HG03565 (cell line): ENCODE results near the gene CCSER2.
A peak's percentile ranks its signal among the peaks of the same experiment; 100 is the strongest.
"Not testable (repeated sequence)": the region's sequence is repeated elsewhere in the genome, so short reads cannot be mapped to it uniquely, and the experiment has no call there.

Source experiments
- ATAC-seq: cut with Tn5 transposase; IDR thresholded peaks from one replicate; pipeline ENCODE4 v1.9.1; 2021; ENCODE audit warnings: mild to moderate bottlenecking, moderate library complexity; ENCODE audit not compliant: unreplicated experiment

Gene CCSER2

GRCh38 chr10:84328418-84329195, at the start of gene CCSER2:
Gene CCSER2, plus strand, starts transcription at chr10:84328589. Its CDS starts 42,464 bp downstream, at chr10:84371053.
- ATAC-seq, result peak; percentile 47

- ATAC-seq, result not testable (repeated sequence)
These were observed 48.4 kb upstream of the CCSER2 start for GRCh38 chr10:84279876-84280475.

- ATAC-seq, result no peak
These were observed 41.7 kb upstream of the CCSER2 start for GRCh38 chr10:84286695-84287094.

GRCh38 chr10:84288151-84288550, 40.2 kb upstream of the CCSER2 start:
- ATAC-seq, result no peak

GRCh38 chr10:84289521-84290200, 38.7 kb upstream of the CCSER2 start:
- no peak for ATAC-seq

GRCh38 chr10:84290235-84290634, 38.2 kb upstream of the CCSER2 start:
- ATAC-seq, result no peak

GRCh38 chr10:84291384-84291783, 37.0 kb upstream of the CCSER2 start:
- ATAC-seq, result no peak

GRCh38 chr10:84292502-84292901, 35.9 kb upstream of the CCSER2 start:
- peak; percentile 62 for ATAC-seq

GRCh38 chr10:84293171-84293570, 35.2 kb upstream of the CCSER2 start:
- ATAC-seq, result no peak

GRCh38 chr10:84293574-84294016, 34.8 kb upstream of the CCSER2 start:
- no peak for ATAC-seq

- ATAC-seq, result peak; percentile 77
These were observed 33.5 kb upstream of the CCSER2 start for GRCh38 chr10:84294766-84295447.

- no peak for ATAC-seq
These were observed 32.1 kb upstream of the CCSER2 start for GRCh38 chr10:84296091-84296981.

- ATAC-seq, result no peak
These were observed 30.3 kb upstream of the CCSER2 start for GRCh38 chr10:84298057-84298456.

- ATAC-seq, result no peak
These were observed 26.2 kb upstream of the CCSER2 start for GRCh38 chr10:84302223-84302622.

GRCh38 chr10:84306751-84307384, 21.5 kb upstream of the CCSER2 start:
- ATAC-seq, result no peak

GRCh38 chr10:84308021-84308420, 20.4 kb upstream of the CCSER2 start:
- no peak for ATAC-seq

GRCh38 chr10:84308481-84309304, 19.7 kb upstream of the CCSER2 start:
- peak; percentile 64 for ATAC-seq

GRCh38 chr10:84310470-84310869, 17.9 kb upstream of the CCSER2 start:
- no peak for ATAC-seq

GRCh38 chr10:84311576-84311975, 16.8 kb upstream of the CCSER2 start:
- ATAC-seq, result no peak
